HCT116 (cell line): ENCODE results near the gene LRRC4C. TPM values are rescaled to one million over a fixed set of nuclear protein-coding genes. Genes with fewer than 3 reads are reported as not detected.

Source experiments
- ATAC-seq: fragments of 200-7000 bp; cut with Tn5 transposase; 2 replicates; pipeline ENCODE4 v1.9.1; 2020; ENCODE audit warnings: mild to moderate bottlenecking, moderate library complexity
- BruUV-seq: library from RNA; stranded (reverse); fragments of 400-500 nt; replicated peaks from 2 replicates; lab custom pipeline; 2021; lab: Mats Ljungman, UMichigan
- CTCF ChIA-PET: fragments of 300-600 bp; sonication (Branson Sonifier 250); formaldehyde crosslinking; loops from one replicate; lab custom pipeline; 2021; ENCODE audit warnings: antibody characterized with exemption; lab: Charles Lee
- POLR2A ChIA-PET: fragments of 300-600, 350-600 bp; sonication (Branson Sonifier 250); formaldehyde crosslinking; loops from one replicate; lab custom pipeline; 2021; ENCODE audit warnings: antibody characterized with exemption; lab: Charles Lee
- RAD21 ChIA-PET, 2 experiments: fragments of 300-600 bp; sonication (Branson Sonifier 250); formaldehyde crosslinking; loops; one replicate each; lab custom pipeline; 2023; ENCODE audit warnings: low total read pairs in 2 of 2; ENCODE audit not compliant: uncharacterized antibody in 2 of 2, unreplicated experiment in 2 of 2, low non-redundant PET in 1 of 2; lab: Charles Lee
- DNase-seq: peaks from one replicate; pipeline ENCODE4 v3.0.0-alpha.2; 2010; ENCODE audit warnings: low read depth, low spot score
- H2AFZ ChIP-seq: fragments of 200-600 bp; shearing (Covaris generic), sonication (generic); 2 replicates; pipeline ENCODE4 v1.6.1; 2017; ENCODE audit warnings: low read depth, mixed run types, mixed read lengths, antibody characterized with exemption, low read length; ENCODE audit not compliant: poor library complexity, severe bottlenecking
- H3K27ac ChIP-seq: 2 replicates; pipeline ENCODE4 v1.5.1; 2012; ENCODE audit warnings: low read depth, low read length
- H3K27me3 ChIP-seq: fragments of 200-600 bp; sonication (generic); 2 replicates; pipeline ENCODE4 v1.6.1; 2016; ENCODE audit warnings: mixed run types, low read length, mixed read lengths; ENCODE audit not compliant: insufficient read depth
- H3K36me3 ChIP-seq, 2 experiments: fragments of 200-500 bp in 1 of 2; fragments of 200-600 bp in 1 of 2; sonication (Bioruptor generic) in 1 of 2; sonication (generic) in 1 of 2; 2 replicates each; pipeline versions ENCODE4 v1.5.1 to v1.6.1; 2014 to 2016; ENCODE audit warnings: low read length in 2 of 2, inconsistent platforms in 1 of 2, mixed read lengths in 1 of 2, mixed run types in 1 of 2; ENCODE audit not compliant: insufficient read depth in 2 of 2, control insufficient read depth in 1 of 2
- H3K4me1 ChIP-seq, 2 experiments: fragments of 200-600 bp in 1 of 2; sonication (generic) in 1 of 2; 2 replicates each; pipeline versions ENCODE4 v1.5.1 to v1.6.1; 2012 to 2017; ENCODE audit warnings: low read length in 2 of 2, inconsistent platforms in 1 of 2, mild to moderate bottlenecking in 1 of 2, mixed read lengths in 1 of 2, mixed run types in 1 of 2, moderate library complexity in 1 of 2; ENCODE audit not compliant: insufficient read depth in 2 of 2, control insufficient read depth in 1 of 2
- H3K4me2 ChIP-seq: fragments of 200-600 bp; sonication (generic); 2 replicates; pipeline ENCODE4 v1.6.1; 2017; ENCODE audit warnings: mixed run types, low read length, mixed read lengths
- H3K4me3 ChIP-seq, 2 experiments: fragments of 200-600 bp in 1 of 2; sonication (generic) in 1 of 2; replicated peaks in 1 of 2; 2 replicates each; pipeline ENCODE4 v1.5.1; 2011 to 2016; ENCODE audit warnings: low read length in 2 of 2, control low read depth in 1 of 2, low read depth in 1 of 2, mild to moderate bottlenecking in 1 of 2, mixed read lengths in 1 of 2, mixed run types in 1 of 2
- H3K79me2 ChIP-seq: fragments of 200-600 bp; sonication (generic); 2 replicates; pipeline ENCODE4 v1.6.1; 2017; ENCODE audit warnings: mild to moderate bottlenecking, mixed run types, low read length, moderate library complexity, mixed read lengths; ENCODE audit not compliant: insufficient read depth
- H3K9ac ChIP-seq: fragments of 200-600 bp; sonication (generic); 2 replicates; pipeline ENCODE4 v1.6.1; 2016; ENCODE audit warnings: low read length, mixed read lengths
- H3K9me2 ChIP-seq: fragments of 200-600 bp; sonication (generic), shearing (Covaris generic); 2 replicates; pipeline ENCODE4 v1.6.1; 2017; ENCODE audit warnings: mixed run types, mild to moderate bottlenecking, moderate library complexity; ENCODE audit not compliant: insufficient read depth
- H3K9me3 ChIP-seq, 2 experiments: fragments of 200-500 bp in 1 of 2; fragments of 200-600 bp in 1 of 2; sonication (Bioruptor generic) in 1 of 2; sonication (generic) in 1 of 2; 2 replicates each; pipeline ENCODE4 v1.6.1; 2014 to 2017; ENCODE audit warnings: low read length in 2 of 2, mixed read lengths in 2 of 2, inconsistent platforms in 1 of 2, low read depth in 1 of 2, mild to moderate bottlenecking in 1 of 2, mixed run types in 1 of 2, moderate library complexity in 1 of 2; ENCODE audit not compliant: control insufficient read depth in 1 of 2, insufficient read depth in 1 of 2
- H4K20me1 ChIP-seq: fragments of 200-600 bp; sonication (generic), shearing (Covaris generic); 2 replicates; pipeline ENCODE4 v1.6.1; 2017; ENCODE audit warnings: mixed run types, mild to moderate bottlenecking, moderate library complexity; ENCODE audit not compliant: insufficient read depth
- ATF3 ChIP-seq: IDR thresholded peaks from 2 replicates; pipeline ENCODE4 v1.6.1; 2012
- CBX3 ChIP-seq: IDR thresholded peaks from 2 replicates; pipeline ENCODE4 v1.6.1; 2012; ENCODE audit warnings: low read depth
- CTCF ChIP-seq, 3 experiments: fragments of 200-600 bp in 1 of 3; sonication (generic) in 1 of 3; IDR thresholded peaks in 2 of 3; conservative IDR thresholded peaks in 1 of 3; 2 replicates each; pipeline ENCODE4 v1.5.1; 2012 to 2017; ENCODE audit warnings: low read depth in 2 of 3, low read length in 2 of 3, antibody characterized with exemption in 1 of 3, borderline replicate concordance in 1 of 3, control low read depth in 1 of 3, mild to moderate bottlenecking in 1 of 3, mixed read lengths in 1 of 3, mixed run types in 1 of 3, moderate library complexity in 1 of 3; ENCODE audit not compliant: insufficient read depth in 1 of 3
- EZH2 ChIP-seq: fragments of 200-600 bp; sonication (generic); IDR thresholded peaks from 2 replicates; pipeline ENCODE4 v1.6.1; 2017; ENCODE audit warnings: antibody characterized with exemption, mixed run types
- JUND ChIP-seq: IDR thresholded peaks from 2 replicates; pipeline ENCODE4 v1.6.1; 2012
- MAX ChIP-seq: IDR thresholded peaks from 2 replicates; pipeline ENCODE4 v1.6.1; 2012
- RAD21 ChIP-seq: IDR thresholded peaks from 2 replicates; pipeline ENCODE4 v1.6.1; 2012; ENCODE audit warnings: low read depth, mild to moderate bottlenecking
- SIN3A ChIP-seq: IDR thresholded peaks from 2 replicates; pipeline ENCODE4 v1.6.1; 2012; ENCODE audit warnings: low read depth
- SP1 ChIP-seq: IDR thresholded peaks from 2 replicates; pipeline ENCODE4 v1.6.1; 2012; ENCODE audit warnings: low read depth
- TCF7L2 ChIP-seq: IDR thresholded peaks from 2 replicates; pipeline ENCODE4 v1.7.0; 2011; ENCODE audit warnings: borderline replicate concordance, inconsistent platforms; ENCODE audit not compliant: insufficient read depth, insufficient read length; ENCODE audit errors: extremely low read depth
- ZBTB33 ChIP-seq: IDR thresholded peaks from 2 replicates; pipeline ENCODE4 v1.6.1; 2011; ENCODE audit warnings: mild to moderate bottlenecking, low read length, moderate library complexity; ENCODE audit not compliant: insufficient replicate concordance; ENCODE audit errors: extremely low read depth
- intact Hi-C: fragments of 100-400 bp; cut with micrococcal nuclease; formaldehyde crosslinking; loops from 2 replicates; pipeline ENCODE4 v1.10.0; 2022
- total RNA-seq: library from RNA; stranded (reverse); gene quantifications from one replicate; pipeline ENCODE4 v1.2.1, GENCODE V29; 2021; ENCODE audit not compliant: unreplicated experiment

Gene LRRC4C
- total RNA-seq, 1 experiment from 2014 or later: not detected

- Histone ChIP-seq H3K27ac (no peak overlapping the region), H3K27me3 (no peaks in the 10 kb centered on the region), H3K9me2 (no peaks in the 10 kb centered on the region), H4K20me1 (no peaks in the 10 kb centered on the region), H3K9ac (no peak overlapping the region), H2AFZ (no peak overlapping the region), H3K79me2 (no peaks in the 10 kb centered on the region), H3K4me2 (no peak overlapping the region), H3K4me3 (no peak overlapping the region), H3K9me3 (peaks cover 19 to 36% of the 10 kb centered on the region in 2 experiments; a peak in 2 of 4 replicates), H3K4me1 (no peaks in the 10 kb centered on the region), H3K36me3 (no peaks in the 10 kb centered on the region)
- intact Hi-C loops: no loop called here
- POLR2A ChIA-PET: no interaction called here
- RAD21 ChIA-PET: no interaction called here
- no TSS peak for BruUV-seq
- no peak for ATAC-seq
- CTCF ChIA-PET: no interaction called here
- DNase-seq: no peak
- TF ChIP-seq MAX (no peak), RAD21 (no peak), CTCF (IDR thresholded peaks at IDR 0.05 in 2 of 3, conservative IDR thresholded peaks at IDR 0.05 in 1 of 3; ENCODE audit: borderline replicate concordance in 1 of 3, insufficient read depth in 1 of 3, low read depth in 2 of 3, low read length in 2 of 3) (no peak), SIN3A (no peak), JUND (no peak), TCF7L2 (no peak), SP1 (no peak), CBX3 (no peak), ATF3 (no peak), ZBTB33 (no peak), EZH2 (no peak)
Observed at GRCh38 chr11:40183073-40184064, 1276.1 kb downstream of the LRRC4C start.
